HL-60 (cell line): ENCODE measurements around the gene VPS35L.

ENCODE experiments used
- DNase-seq, 2 experiments: peaks; one replicate each; pipeline ENCODE4 v3.0.0-alpha.2; 2010 to 2020; ENCODE audit warnings: low read depth in 1 of 2, low spot score in 1 of 2
- H3K27ac ChIP-seq: fragments of 250-450 bp; sonication (Bioruptor Pico); replicated peaks from 2 replicates; pipeline ENCODE4 v1.5.1; 2020; ENCODE audit warnings: mild to moderate bottlenecking, moderate library complexity
- H3K27me3 ChIP-seq: fragments of 250-450 bp; sonication (Bioruptor Pico); 2 replicates; pipeline ENCODE4 v1.5.1; 2021; ENCODE audit warnings: mild to moderate bottlenecking, moderate library complexity; ENCODE audit not compliant: insufficient read depth, poor library complexity, severe bottlenecking
- H3K4me3 ChIP-seq: replicated peaks from 2 replicates; pipeline ENCODE4 v1.5.1; 2011; ENCODE audit warnings: mild to moderate bottlenecking, control low read depth, low read length; ENCODE audit not compliant: insufficient read depth
- CTCF ChIP-seq: IDR thresholded peaks from one replicate; pipeline ENCODE4 v1.5.1; 2011; ENCODE audit warnings: low read length, control low read depth, inconsistent platforms; ENCODE audit not compliant: insufficient read depth
- GABPA ChIP-seq: IDR thresholded peaks from 2 replicates; pipeline ENCODE4 v1.6.1; 2012; ENCODE audit warnings: low read depth
- POLR2AphosphoS5 ChIP-seq: IDR thresholded peaks from 2 replicates; pipeline ENCODE4 v1.6.1; 2012; ENCODE audit warnings: low read depth
- SPI1 ChIP-seq: IDR thresholded peaks from 2 replicates; pipeline ENCODE4 v1.6.1; 2012; ENCODE audit warnings: low read depth, mild to moderate bottlenecking, borderline replicate concordance
- TF ChIP-seq, protein P1 (sequence below): IDR thresholded peaks from 2 replicates; pipeline ENCODE4 v1.6.1; 2012; ENCODE audit warnings: low read depth; ENCODE audit not compliant: insufficient replicate concordance

Gene VPS35L

GRCh38 chr16:19636436-19637267, 81.1 kb downstream of the VPS35L start:
- H3K4me3 ChIP-seq, result no peak overlapping the region
- no peaks in the 10 kb centered on the region for H3K27me3 ChIP-seq
- DNase-seq, result no peak
- H3K27ac ChIP-seq, result no peak overlapping the region
- TF ChIP-seq GABPA, result no peak
- TF ChIP-seq, protein P1, sequence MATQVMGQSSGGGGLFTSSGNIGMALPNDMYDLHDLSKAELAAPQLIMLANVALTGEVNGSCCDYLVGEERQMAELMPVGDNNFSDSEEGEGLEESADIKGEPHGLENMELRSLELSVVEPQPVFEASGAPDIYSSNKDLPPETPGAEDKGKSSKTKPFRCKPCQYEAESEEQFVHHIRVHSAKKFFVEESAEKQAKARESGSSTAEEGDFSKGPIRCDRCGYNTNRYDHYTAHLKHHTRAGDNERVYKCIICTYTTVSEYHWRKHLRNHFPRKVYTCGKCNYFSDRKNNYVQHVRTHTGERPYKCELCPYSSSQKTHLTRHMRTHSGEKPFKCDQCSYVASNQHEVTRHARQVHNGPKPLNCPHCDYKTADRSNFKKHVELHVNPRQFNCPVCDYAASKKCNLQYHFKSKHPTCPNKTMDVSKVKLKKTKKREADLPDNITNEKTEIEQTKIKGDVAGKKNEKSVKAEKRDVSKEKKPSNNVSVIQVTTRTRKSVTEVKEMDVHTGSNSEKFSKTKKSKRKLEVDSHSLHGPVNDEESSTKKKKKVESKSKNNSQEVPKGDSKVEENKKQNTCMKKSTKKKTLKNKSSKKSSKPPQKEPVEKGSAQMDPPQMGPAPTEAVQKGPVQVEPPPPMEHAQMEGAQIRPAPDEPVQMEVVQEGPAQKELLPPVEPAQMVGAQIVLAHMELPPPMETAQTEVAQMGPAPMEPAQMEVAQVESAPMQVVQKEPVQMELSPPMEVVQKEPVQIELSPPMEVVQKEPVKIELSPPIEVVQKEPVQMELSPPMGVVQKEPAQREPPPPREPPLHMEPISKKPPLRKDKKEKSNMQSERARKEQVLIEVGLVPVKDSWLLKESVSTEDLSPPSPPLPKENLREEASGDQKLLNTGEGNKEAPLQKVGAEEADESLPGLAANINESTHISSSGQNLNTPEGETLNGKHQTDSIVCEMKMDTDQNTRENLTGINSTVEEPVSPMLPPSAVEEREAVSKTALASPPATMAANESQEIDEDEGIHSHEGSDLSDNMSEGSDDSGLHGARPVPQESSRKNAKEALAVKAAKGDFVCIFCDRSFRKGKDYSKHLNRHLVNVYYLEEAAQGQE, result no peak
- no peak for TF ChIP-seq SPI1
- no peak for TF ChIP-seq CTCF
- TF ChIP-seq POLR2AphosphoS5, result no peak

DNA sequence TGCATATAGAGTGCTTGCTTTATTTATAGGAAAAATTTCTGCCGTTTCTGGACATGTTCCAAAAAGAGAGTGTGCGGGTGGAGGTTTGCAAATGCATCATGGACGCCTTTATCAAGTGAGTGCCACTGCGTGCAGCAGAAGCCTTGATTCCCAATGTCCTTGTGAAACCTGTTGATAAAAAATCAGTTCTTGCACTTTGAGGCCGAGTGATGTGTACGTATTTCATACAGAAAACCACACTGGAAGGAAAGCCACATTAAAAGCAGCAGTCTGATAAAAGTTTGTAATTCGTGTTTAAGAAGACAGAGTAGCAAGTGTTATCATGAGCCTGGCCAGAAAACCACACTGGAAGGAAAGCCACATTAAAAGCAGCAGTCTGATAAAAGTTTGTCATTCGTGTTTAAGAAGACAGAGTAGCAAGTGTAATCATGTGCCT, 84.5 kb downstream of the VPS35L start:
- TF ChIP-seq SPI1 (no peak), POLR2AphosphoS5 (no peak), CTCF (no peak), GABPA (no peak)
- TF ChIP-seq, protein P1, result no peak
- Histone ChIP-seq H3K27ac (no peak overlapping the region), H3K4me3 (no peak overlapping the region), H3K27me3 (no peaks in the 10 kb centered on the region)
- DNase-seq, result no peak

GRCh38 chr16:19642501-19642900, 87.0 kb downstream of the VPS35L start:
- no peak for TF ChIP-seq GABPA
- TF ChIP-seq, protein P1, result no peak
- no peak for DNase-seq
- Histone ChIP-seq H3K27me3 (no peaks in the 10 kb centered on the region), H3K27ac (no peak overlapping the region), H3K4me3 (no peak overlapping the region)
